K562 (cell line): Measurements from ENCODE around the gene PTPN1. TPM values are rescaled to one million over a fixed set of nuclear protein-coding genes. Genes with fewer than 3 reads are reported as not detected.

Source experiments
- ATAC-seq: fragments of 200-7000 bp; cut with Tn5 transposase; 3 replicates; pipeline ENCODE4 v1.9.1; 2020; ENCODE audit warnings: moderate library complexity
- BruUV-seq: library from RNA; stranded (reverse); fragments of 400-500 nt; replicated peaks from 2 replicates; lab custom pipeline; 2021; lab: Mats Ljungman, UMichigan
- CTCF ChIA-PET: fragments of 300-600 bp; formaldehyde crosslinking; extraction: SDS; loops from one replicate; lab custom pipeline; 2021; ENCODE audit warnings: low intra/inter-chr PET ratio; lab: Yijun Ruan, JAX
- POLR2A ChIA-PET: fragments of 300-600, 350-650 bp; sonication (Branson Sonifier 250); formaldehyde crosslinking; extraction: SDS; loops from one replicate; lab custom pipeline; 2021; ENCODE audit warnings: antibody characterized with exemption, inconsistent platforms; lab: Yijun Ruan, JAX
- DNase-seq, 4 experiments: peaks; one replicate each; pipeline versions ENCODE4 v3.0.0 to v3.0.0-alpha.2; 2011 to 2018; ENCODE audit warnings: low spot score in 3 of 4, mixed read lengths in 3 of 4; ENCODE audit errors: extremely low read depth in 1 of 4
- FAIRE-seq: peaks from 2 replicates; lab custom pipeline; 2011; peaks lifted over from hg19 to GRCh38; lab: Jason Lieb, UNC
- H2AFZ ChIP-seq: 2 replicates; pipeline ENCODE4 v1.6.0; 2011; ENCODE audit warnings: low read depth, low read length, control low read depth, inconsistent platforms
- H3K27ac ChIP-seq: fragments of 200-600 bp; 3 replicates; pipeline ENCODE4 v1.8.0; 2011; ENCODE audit warnings: low read depth, mild to moderate bottlenecking, control low read depth, inconsistent platforms, low read length, moderate library complexity, mixed read lengths; ENCODE audit errors: extremely low read depth
- H3K27me3 ChIP-seq, 2 experiments: fragments of 300-600 bp in 1 of 2; 2 replicates in 1 of 2; 3 replicates in 1 of 2; pipeline versions ENCODE4 v1.6.0 to v1.8.0; 2011; ENCODE audit warnings: inconsistent platforms in 2 of 2, low read length in 2 of 2, mild to moderate bottlenecking in 1 of 2, mixed read lengths in 1 of 2, moderate library complexity in 1 of 2; ENCODE audit not compliant: control insufficient read depth in 2 of 2, insufficient read depth in 2 of 2
- H3K36me3 ChIP-seq: fragments of 300-600 bp; 3 replicates; pipeline ENCODE4 v1.8.0; 2011; ENCODE audit warnings: mild to moderate bottlenecking, low read length, inconsistent platforms; ENCODE audit not compliant: control insufficient read depth, insufficient read depth
- H3K4me1 ChIP-seq, 2 experiments: fragments of 200-600 bp in 1 of 2; replicated peaks in 1 of 2; 2 replicates in 1 of 2; 3 replicates in 1 of 2; pipeline versions ENCODE4 v1.5.1 to v1.8.0; 2011; ENCODE audit warnings: inconsistent platforms in 2 of 2, low read length in 2 of 2, mild to moderate bottlenecking in 1 of 2, mixed read lengths in 1 of 2, moderate library complexity in 1 of 2; ENCODE audit not compliant: control insufficient read depth in 2 of 2, insufficient read depth in 2 of 2
- H3K4me2 ChIP-seq: 2 replicates; pipeline ENCODE4 v1.6.1; 2011; ENCODE audit warnings: low read length, control low read depth, inconsistent platforms, mixed read lengths; ENCODE audit not compliant: insufficient read depth
- H3K4me3 ChIP-seq: fragments of 200-600 bp; sonication (generic), shearing (Covaris generic); 2 replicates; pipeline ENCODE4 v1.5.1; 2016; ENCODE audit warnings: control low read depth, inconsistent platforms
- H3K79me2 ChIP-seq: fragments of 200-600 bp; 3 replicates; pipeline ENCODE4 v1.8.0; 2011; ENCODE audit warnings: low read length, inconsistent platforms; ENCODE audit not compliant: control insufficient read depth, insufficient read depth
- H3K9ac ChIP-seq, 2 experiments: 2 replicates each; pipeline versions ENCODE4 v1.6.0 to v1.6.1; 2011; ENCODE audit warnings: low read depth in 2 of 2, low read length in 2 of 2, control low read depth in 1 of 2, inconsistent platforms in 1 of 2, mild to moderate bottlenecking in 1 of 2, mixed read lengths in 1 of 2; ENCODE audit not compliant: insufficient read depth in 1 of 2
- H3K9me1 ChIP-seq: one replicate; pipeline ENCODE4 v1.6.0; 2011; ENCODE audit warnings: inconsistent platforms, mild to moderate bottlenecking, low read length, moderate library complexity; ENCODE audit not compliant: control insufficient read depth, insufficient read depth
- H3K9me3 ChIP-seq: replicated peaks from 2 replicates; pipeline ENCODE4 v1.5.1; 2011; ENCODE audit warnings: low read depth, low read length, inconsistent platforms; ENCODE audit not compliant: control insufficient read depth, insufficient read depth
- H4K20me1 ChIP-seq: replicated peaks from 2 replicates; pipeline ENCODE4 v1.6.1; 2011; ENCODE audit warnings: low read length, inconsistent platforms, mixed read lengths; ENCODE audit not compliant: control insufficient read depth, insufficient read depth
- CHAMP1 ChIP-seq: fragments of 450-650 bp; IDR thresholded peaks from 2 replicates; pipeline ENCODE4 v1.6.1; 2016; ENCODE audit warnings: mild to moderate bottlenecking
- GATA2 ChIP-seq: sonication (generic); formaldehyde crosslinking; IDR thresholded peaks from 2 replicates; pipeline ENCODE4 v1.4.0; 2020; ENCODE audit warnings: mild to moderate bottlenecking, missing genetic modification reagents
- POLR2A ChIP-seq: fragments of 450-650 bp; conservative IDR thresholded peaks from 2 replicates; pipeline ENCODE4 v1.6.1; 2016
- POLR2G ChIP-seq: fragments of 200-400 bp; formaldehyde crosslinking; IDR thresholded peaks from 2 replicates; pipeline ENCODE4 v1.6.1; 2017; ENCODE audit warnings: low read depth, mild to moderate bottlenecking, antibody characterized with exemption, low read length, moderate library complexity
- ZNF384 ChIP-seq: IDR thresholded peaks from 2 replicates; pipeline ENCODE4 v1.6.1; 2012; ENCODE audit warnings: low read depth, low read length, improper control_type of control experiment
- WGBS: fragments of 100-300 bp; shearing (Covaris generic); methylation state at CpG from one replicate; pipeline ENCODE4 v1.1.6; 2016; ENCODE audit warnings: low coverage, mixed read lengths; ENCODE audit not compliant: insufficient coverage; ENCODE audit errors: missing lambda C conversion rate; 5-methylcytosine and 5-hydroxymethylcytosine counted together
- in situ Hi-C: fragments of 300-500 bp; cut with MboI; formaldehyde crosslinking; loops from 4 replicates; pipeline ENCODE4 v1.15.0; 2018; ENCODE audit warnings: inconsistent platforms, mixed read lengths
- intact Hi-C: fragments of 100-400 bp; cut with micrococcal nuclease; formaldehyde crosslinking; loops from 2 replicates; pipeline ENCODE4 v1.14.2; 2022
- polyA plus RNA-seq, 8 experiments: library from polyadenylated mRNA; depleted of rRNA in 4 of 8; stranded (reverse) in 5 of 8; unstranded in 3 of 8; fragments of >200 nt; fragmentation: Nextera tagmentation in 2 of 8; fragmentation: Illumina TruSeq in 1 of 8; extraction: Ambion mirVana in 2 of 8; extraction: Trizol in 1 of 8; gene quantifications; 2 replicates each; pipeline versions ENCODE4 v1.2.1 to v1.2.3, GENCODE V29; 2011 to 2014; ENCODE audit warnings: inconsistent platforms in 1 of 8, missing spikeins in 1 of 8
- total RNA-seq, 7 experiments: library from RNA; depleted of rRNA in 6 of 7; stranded (reverse); fragments of >200 nt in 6 of 7; fragmentation: Illumina TruSeq in 2 of 7; extraction: Trizol in 2 of 7; gene quantifications; 2 replicates each; pipeline versions ENCODE4 v1.2.1 to v1.2.3, GENCODE V29; 2011 to 2021; ENCODE audit warnings: low replicate concordance in 1 of 7
- TF ChIP-seq, protein P1 (sequence below): fragments of 200-600 bp; sonication (generic); IDR thresholded peaks from one replicate; pipeline ENCODE4 v1.6.1; 2012; ENCODE audit warnings: mild to moderate bottlenecking, low read depth, low read length, inconsistent platforms

The PTPN1 gene
- total and polyA plus RNA-seq, 9 of the 15 experiments (the other 6 are each of a cell fraction or from before 2014, with no cell fraction given), result 11.0 to 85.3 (median 54.0) TPM

GRCh38 chr20:50597406-50597969 is 87.3 kb downstream of the PTPN1 start:
- Histone ChIP-seq H3K4me1 (peaks cover 0 to 24% of the 10 kb centered on the region in 2 experiments; a peak in 2 of 5 replicates), H3K4me3 (no peak overlapping the region), H3K9me3 (no peaks in the 10 kb centered on the region), H3K36me3 (peaks cover 57% of the 10 kb centered on the region), H3K4me2 (no peak overlapping the region), H3K9ac (peak overlapping the region in 1 of 2 experiments; percentile 4; a peak in 1 of 4 replicates), H3K79me2 (no peaks in the 10 kb centered on the region), H3K9me1 (no peaks in the 10 kb centered on the region), H2AFZ (no peak overlapping the region), H3K27me3 (no peaks in the 10 kb centered on the region), H4K20me1 (no peaks in the 10 kb centered on the region), H3K27ac (no peak overlapping the region)
- in situ Hi-C loops, result no loop called here
- CTCF ChIA-PET, result no interaction called here
- ATAC-seq, result no peak; the same call in 2 of the 3 replicates
- no peak for DNase-seq
- BruUV-seq, result no TSS peak
- intact Hi-C loops, result loop anchor here (5.0 kb wide), 1 partner anchor 190 kb away; no protein-coding TSS in a partner anchor
- WGBS, result 92% methylated on average over 15 of the region's 22 CpGs
- POLR2A ChIA-PET, result interaction anchor here (0.6 to 2.0 kb wide), 2 partner anchors 9 to 120 kb away, joined by 3 to 5 read pairs; no protein-coding TSS in a partner anchor
- no peak for FAIRE-seq
- TF ChIP-seq POLR2G, result peak; percentile 70
- TF ChIP-seq ZNF384, result no peak
- peak; percentile 29 for TF ChIP-seq POLR2A
- TF ChIP-seq CHAMP1, result no peak
- no peak for TF ChIP-seq GATA2 (CRISPR knock-in tag)
- TF ChIP-seq, protein P1, sequence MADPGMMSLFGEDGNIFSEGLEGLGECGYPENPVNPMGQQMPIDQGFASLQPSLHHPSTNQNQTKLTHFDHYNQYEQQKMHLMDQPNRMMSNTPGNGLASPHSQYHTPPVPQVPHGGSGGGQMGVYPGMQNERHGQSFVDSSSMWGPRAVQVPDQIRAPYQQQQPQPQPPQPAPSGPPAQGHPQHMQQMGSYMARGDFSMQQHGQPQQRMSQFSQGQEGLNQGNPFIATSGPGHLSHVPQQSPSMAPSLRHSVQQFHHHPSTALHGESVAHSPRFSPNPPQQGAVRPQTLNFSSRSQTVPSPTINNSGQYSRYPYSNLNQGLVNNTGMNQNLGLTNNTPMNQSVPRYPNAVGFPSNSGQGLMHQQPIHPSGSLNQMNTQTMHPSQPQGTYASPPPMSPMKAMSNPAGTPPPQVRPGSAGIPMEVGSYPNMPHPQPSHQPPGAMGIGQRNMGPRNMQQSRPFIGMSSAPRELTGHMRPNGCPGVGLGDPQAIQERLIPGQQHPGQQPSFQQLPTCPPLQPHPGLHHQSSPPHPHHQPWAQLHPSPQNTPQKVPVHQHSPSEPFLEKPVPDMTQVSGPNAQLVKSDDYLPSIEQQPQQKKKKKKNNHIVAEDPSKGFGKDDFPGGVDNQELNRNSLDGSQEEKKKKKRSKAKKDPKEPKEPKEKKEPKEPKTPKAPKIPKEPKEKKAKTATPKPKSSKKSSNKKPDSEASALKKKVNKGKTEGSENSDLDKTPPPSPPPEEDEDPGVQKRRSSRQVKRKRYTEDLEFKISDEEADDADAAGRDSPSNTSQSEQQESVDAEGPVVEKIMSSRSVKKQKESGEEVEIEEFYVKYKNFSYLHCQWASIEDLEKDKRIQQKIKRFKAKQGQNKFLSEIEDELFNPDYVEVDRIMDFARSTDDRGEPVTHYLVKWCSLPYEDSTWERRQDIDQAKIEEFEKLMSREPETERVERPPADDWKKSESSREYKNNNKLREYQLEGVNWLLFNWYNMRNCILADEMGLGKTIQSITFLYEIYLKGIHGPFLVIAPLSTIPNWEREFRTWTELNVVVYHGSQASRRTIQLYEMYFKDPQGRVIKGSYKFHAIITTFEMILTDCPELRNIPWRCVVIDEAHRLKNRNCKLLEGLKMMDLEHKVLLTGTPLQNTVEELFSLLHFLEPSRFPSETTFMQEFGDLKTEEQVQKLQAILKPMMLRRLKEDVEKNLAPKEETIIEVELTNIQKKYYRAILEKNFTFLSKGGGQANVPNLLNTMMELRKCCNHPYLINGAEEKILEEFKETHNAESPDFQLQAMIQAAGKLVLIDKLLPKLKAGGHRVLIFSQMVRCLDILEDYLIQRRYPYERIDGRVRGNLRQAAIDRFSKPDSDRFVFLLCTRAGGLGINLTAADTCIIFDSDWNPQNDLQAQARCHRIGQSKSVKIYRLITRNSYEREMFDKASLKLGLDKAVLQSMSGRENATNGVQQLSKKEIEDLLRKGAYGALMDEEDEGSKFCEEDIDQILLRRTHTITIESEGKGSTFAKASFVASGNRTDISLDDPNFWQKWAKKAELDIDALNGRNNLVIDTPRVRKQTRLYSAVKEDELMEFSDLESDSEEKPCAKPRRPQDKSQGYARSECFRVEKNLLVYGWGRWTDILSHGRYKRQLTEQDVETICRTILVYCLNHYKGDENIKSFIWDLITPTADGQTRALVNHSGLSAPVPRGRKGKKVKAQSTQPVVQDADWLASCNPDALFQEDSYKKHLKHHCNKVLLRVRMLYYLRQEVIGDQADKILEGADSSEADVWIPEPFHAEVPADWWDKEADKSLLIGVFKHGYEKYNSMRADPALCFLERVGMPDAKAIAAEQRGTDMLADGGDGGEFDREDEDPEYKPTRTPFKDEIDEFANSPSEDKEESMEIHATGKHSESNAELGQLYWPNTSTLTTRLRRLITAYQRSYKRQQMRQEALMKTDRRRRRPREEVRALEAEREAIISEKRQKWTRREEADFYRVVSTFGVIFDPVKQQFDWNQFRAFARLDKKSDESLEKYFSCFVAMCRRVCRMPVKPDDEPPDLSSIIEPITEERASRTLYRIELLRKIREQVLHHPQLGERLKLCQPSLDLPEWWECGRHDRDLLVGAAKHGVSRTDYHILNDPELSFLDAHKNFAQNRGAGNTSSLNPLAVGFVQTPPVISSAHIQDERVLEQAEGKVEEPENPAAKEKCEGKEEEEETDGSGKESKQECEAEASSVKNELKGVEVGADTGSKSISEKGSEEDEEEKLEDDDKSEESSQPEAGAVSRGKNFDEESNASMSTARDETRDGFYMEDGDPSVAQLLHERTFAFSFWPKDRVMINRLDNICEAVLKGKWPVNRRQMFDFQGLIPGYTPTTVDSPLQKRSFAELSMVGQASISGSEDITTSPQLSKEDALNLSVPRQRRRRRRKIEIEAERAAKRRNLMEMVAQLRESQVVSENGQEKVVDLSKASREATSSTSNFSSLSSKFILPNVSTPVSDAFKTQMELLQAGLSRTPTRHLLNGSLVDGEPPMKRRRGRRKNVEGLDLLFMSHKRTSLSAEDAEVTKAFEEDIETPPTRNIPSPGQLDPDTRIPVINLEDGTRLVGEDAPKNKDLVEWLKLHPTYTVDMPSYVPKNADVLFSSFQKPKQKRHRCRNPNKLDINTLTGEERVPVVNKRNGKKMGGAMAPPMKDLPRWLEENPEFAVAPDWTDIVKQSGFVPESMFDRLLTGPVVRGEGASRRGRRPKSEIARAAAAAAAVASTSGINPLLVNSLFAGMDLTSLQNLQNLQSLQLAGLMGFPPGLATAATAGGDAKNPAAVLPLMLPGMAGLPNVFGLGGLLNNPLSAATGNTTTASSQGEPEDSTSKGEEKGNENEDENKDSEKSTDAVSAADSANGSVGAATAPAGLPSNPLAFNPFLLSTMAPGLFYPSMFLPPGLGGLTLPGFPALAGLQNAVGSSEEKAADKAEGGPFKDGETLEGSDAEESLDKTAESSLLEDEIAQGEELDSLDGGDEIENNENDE, result no peak
